Neural cell (in vitro differentiated cells): ENCODE data around the gene RGS5. TPM values are rescaled to one million over a fixed set of nuclear protein-coding genes. Genes with fewer than 3 reads are reported as not detected.

ENCODE experiments used
- H2AFZ ChIP-seq: fragments of 200-600, 300-800 bp; sonication (generic), shearing (Covaris generic); 2 replicates; pipeline ENCODE4 v1.6.0; 2014; ENCODE audit warnings: low read depth, mild to moderate bottlenecking, antibody characterized with exemption, low read length, moderate library complexity
- H3F3A ChIP-seq: fragments of 200-600 bp; shearing (Covaris generic); 2 replicates; pipeline ENCODE4 v1.6.1; 2016; ENCODE audit warnings: mild to moderate bottlenecking, moderate library complexity, mixed read lengths, antibody characterized with exemption, low read length; ENCODE audit not compliant: insufficient read depth, poor library complexity, severe bottlenecking
- H3K27ac ChIP-seq: fragments of 200-600, 300-800 bp; sonication (generic), shearing (Covaris generic); 2 replicates; pipeline ENCODE4 v1.5.1; 2014; ENCODE audit warnings: mild to moderate bottlenecking, low read length, moderate library complexity
- H3K27me3 ChIP-seq: fragments of 300-800, 200-600 bp; sonication (generic), shearing (Covaris generic); 2 replicates; pipeline ENCODE4 v1.6.0; 2014; ENCODE audit warnings: mild to moderate bottlenecking, low read depth, low read length, moderate library complexity; ENCODE audit not compliant: insufficient read depth
- H3K36me3 ChIP-seq: fragments of 300-800, 200-600 bp; sonication (generic), shearing (Covaris generic); 2 replicates; pipeline ENCODE4 v1.5.1; 2014; ENCODE audit warnings: mild to moderate bottlenecking, antibody characterized with exemption, low read length, moderate library complexity; ENCODE audit not compliant: insufficient read depth
- H3K4me2 ChIP-seq: fragments of 300-800, 200-600 bp; sonication (generic), shearing (Covaris generic); 2 replicates; pipeline ENCODE4 v1.6.0; 2014; ENCODE audit warnings: mild to moderate bottlenecking, low read length
- H3K4me3 ChIP-seq: fragments of 300-800, 200-600 bp; sonication (generic), shearing (Covaris generic); 2 replicates; pipeline ENCODE4 v1.5.1; 2014; ENCODE audit warnings: mild to moderate bottlenecking, low read length, moderate library complexity
- H3K79me2 ChIP-seq: fragments of 200-600 bp; shearing (Covaris generic); replicated peaks from 2 replicates; pipeline ENCODE4 v1.6.0; 2014; ENCODE audit warnings: mild to moderate bottlenecking, low read length, moderate library complexity; ENCODE audit not compliant: insufficient read depth
- H3K9ac ChIP-seq: fragments of 300-800, 200-600 bp; sonication (generic), shearing (Covaris generic); 2 replicates; pipeline ENCODE4 v1.6.1; 2016; ENCODE audit warnings: mild to moderate bottlenecking, low read length, mixed read lengths
- H3K9me2 ChIP-seq: fragments of 200-600 bp; shearing (Covaris generic); 2 replicates; pipeline ENCODE4 v1.6.1; 2016; ENCODE audit warnings: mild to moderate bottlenecking, low read length, mixed read lengths; ENCODE audit not compliant: insufficient read depth
- H3K9me3 ChIP-seq: fragments of 200-600, 300-800 bp; sonication (generic), shearing (Covaris generic); 2 replicates; pipeline ENCODE4 v1.6.1; 2016; ENCODE audit warnings: mild to moderate bottlenecking, mixed run types, low read length, moderate library complexity, mixed read lengths
- H4K20me1 ChIP-seq: fragments of 200-600 bp; shearing (Covaris generic); 2 replicates; pipeline ENCODE4 v1.6.1; 2016; ENCODE audit warnings: mild to moderate bottlenecking, mixed run types; ENCODE audit not compliant: insufficient read depth
- CTCF ChIP-seq: fragments of 450-650 bp; IDR thresholded peaks from 2 replicates; pipeline ENCODE4 v1.5.1; 2014; ENCODE audit warnings: antibody characterized with exemption, mild to moderate bottlenecking, moderate library complexity; ENCODE audit not compliant: poor library complexity, severe bottlenecking
- EP300 ChIP-seq: fragments of 450-650 bp; conservative IDR thresholded peaks from 2 replicates; pipeline ENCODE4 v1.6.1; 2014; ENCODE audit warnings: antibody characterized with exemption, mild to moderate bottlenecking, moderate library complexity; ENCODE audit not compliant: poor library complexity, severe bottlenecking
- EZH2 ChIP-seq: fragments of 200-600, 300-800 bp; shearing (Covaris generic), sonication (generic); IDR thresholded peaks from 2 replicates; pipeline ENCODE4 v1.6.1; 2014; ENCODE audit warnings: antibody characterized with exemption, low read length, borderline replicate concordance, mild to moderate bottlenecking; ENCODE audit not compliant: insufficient read depth, poor library complexity, severe bottlenecking
- MXI1 ChIP-seq: fragments of 450-650 bp; conservative IDR thresholded peaks from 2 replicates; pipeline ENCODE4 v1.6.1; 2014; ENCODE audit warnings: antibody characterized with exemption, mild to moderate bottlenecking; ENCODE audit not compliant: poor library complexity, severe bottlenecking
- POLR2AphosphoS5 ChIP-seq: IDR thresholded peaks from 2 replicates; pipeline ENCODE4 v1.6.1; 2012
- RAD21 ChIP-seq: fragments of 450-650 bp; conservative IDR thresholded peaks from 2 replicates; pipeline ENCODE4 v1.6.1; 2014; ENCODE audit warnings: antibody characterized with exemption, mild to moderate bottlenecking, moderate library complexity
- REST ChIP-seq: IDR thresholded peaks from 2 replicates; pipeline ENCODE4 v1.6.1; 2012; ENCODE audit warnings: borderline replicate concordance
- SMC3 ChIP-seq: fragments of 450-650 bp; conservative IDR thresholded peaks from 2 replicates; pipeline ENCODE4 v1.6.1; 2014; ENCODE audit warnings: antibody characterized with exemption, mild to moderate bottlenecking, moderate library complexity; ENCODE audit not compliant: poor library complexity
- TAF1 ChIP-seq: IDR thresholded peaks from 2 replicates; pipeline ENCODE4 v1.6.1; 2012; ENCODE audit warnings: low read depth
- polyA plus RNA-seq: library from polyadenylated mRNA; depleted of rRNA; stranded (reverse); fragments of >200 nt; gene quantifications from 2 replicates; pipeline ENCODE4 v1.2.3, GENCODE V29; 2014

Gene RGS5
- polyA plus RNA-seq, 1 donor from 2014 or later = 6.5 TPM

GRCh38 chr1:163107655-163108054 is 95.1 kb downstream of the RGS5 start:
- no peaks in the 10 kb centered on the region for H3K9me3 ChIP-seq

GRCh38 chr1:163106364-163106987 is 96.2 kb downstream of the RGS5 start:
- Histone ChIP-seq H3F3A (no peaks in the 10 kb centered on the region), H2AFZ (no peak overlapping the region), H3K9ac (no peak overlapping the region), H3K27ac (no peak overlapping the region), H3K4me3 (no peak overlapping the region), H4K20me1 (no peaks in the 10 kb centered on the region), H3K79me2 (no peaks in the 10 kb centered on the region), H3K4me2 (no peak overlapping the region), H3K27me3 (no peaks in the 10 kb centered on the region), H3K9me2 (no peaks in the 10 kb centered on the region), H3K36me3 (no peaks in the 10 kb centered on the region), H3K9me3 (no peaks in the 10 kb centered on the region)
- no peak for TF ChIP-seq SMC3

More at GRCh38 chr1:163107655-163108054, 95.1 kb downstream of the RGS5 start:
- Histone ChIP-seq H3K79me2 (no peaks in the 10 kb centered on the region), H3K27me3 (no peaks in the 10 kb centered on the region), H3K9me2 (no peaks in the 10 kb centered on the region), H3K27ac (no peak overlapping the region), H3K9ac (no peak overlapping the region), H3K4me2 (no peak overlapping the region), H4K20me1 (no peaks in the 10 kb centered on the region), H3K4me3 (no peak overlapping the region), H3F3A (no peaks in the 10 kb centered on the region), H2AFZ (no peak overlapping the region), H3K36me3 (no peaks in the 10 kb centered on the region)
- TF ChIP-seq TAF1 (no peak), MXI1 (no peak)

GRCh38 chr1:163104385-163105099 is 98.2 kb downstream of the RGS5 start:
- Histone ChIP-seq H3K4me3 (no peak overlapping the region), H3K9me2 (no peaks in the 10 kb centered on the region), H3F3A (no peaks in the 10 kb centered on the region), H3K27me3 (no peaks in the 10 kb centered on the region), H3K9ac (no peak overlapping the region), H3K27ac (no peak overlapping the region), H3K36me3 (no peaks in the 10 kb centered on the region), H3K4me2 (no peak overlapping the region), H2AFZ (no peak overlapping the region), H3K79me2 (no peaks in the 10 kb centered on the region), H3K9me3 (no peaks in the 10 kb centered on the region), H4K20me1 (no peaks in the 10 kb centered on the region)
- no peak for TF ChIP-seq MXI1
- no peak for TF ChIP-seq CTCF
- no peak for TF ChIP-seq EP300
- no peak for TF ChIP-seq RAD21
- TF ChIP-seq SMC3 = no peak
- TF ChIP-seq REST = no peak
- no peak for TF ChIP-seq TAF1
- TF ChIP-seq EZH2 = no peak
- no peak for TF ChIP-seq POLR2AphosphoS5
